Heart left ventricle (tissue), 13 donors: ENCODE results near the gene CDC27.

ENCODE experiments used
- POLR2A ChIP-seq, 2 donors: fragments of 450-650 bp; IDR thresholded peaks; one replicate each; pipeline ENCODE4 v1.6.1; 2017; ENCODE audit warnings: antibody characterized with exemption in 2 of 2, mild to moderate bottlenecking in 2 of 2, moderate library complexity in 2 of 2
- TF ChIP-seq, protein P1 (sequence below), 12 donors: fragments of 200-600 bp; sonication (generic) in 4 of 12; IDR thresholded peaks; one replicate each; pipeline versions ENCODE4 v1.5.0 to v1.8.0; 2018 to 2022; ENCODE audit warnings: antibody characterized with exemption in 12 of 12, mild to moderate bottlenecking in 5 of 12
- donor health status: ischemic (EF 13 %, LVEDD 7.1; RV severe dilation, severe dysfunction).
- donor health status: DM: no; HTN: yes; CAD: no.
- donor health status: DM: no; HTN: no; CAD: no.
- donor health status: ischemic (EF 25% LVEDD 6.9; RV normal size, moderate dysfunction).
- donor health status: ischemic (EF 25% LVEDD 5.7; RV mildly dilated, moderate dysfunction).
- donor health status: ischemic (EF 35%, LVEDD 5.7; RV mildly dilated, moderate dysfunction).
- donor health status: nonischemic (EF 11% LVEDD 7.7; RV severe dilation, severe dysfunction).
- donor health status: DM: yes; HTN: yes; CAD: no.
- donor health status: PGD.
- donor health status: ischemic (EF 29% LVEDD 5.4; RV normal size, mild dysfunction).
- donor health status: nonischemic (EF 23%, LVEDD 6.1; RV moderate dilation, normal function).

- TF ChIP-seq, protein P1, sequence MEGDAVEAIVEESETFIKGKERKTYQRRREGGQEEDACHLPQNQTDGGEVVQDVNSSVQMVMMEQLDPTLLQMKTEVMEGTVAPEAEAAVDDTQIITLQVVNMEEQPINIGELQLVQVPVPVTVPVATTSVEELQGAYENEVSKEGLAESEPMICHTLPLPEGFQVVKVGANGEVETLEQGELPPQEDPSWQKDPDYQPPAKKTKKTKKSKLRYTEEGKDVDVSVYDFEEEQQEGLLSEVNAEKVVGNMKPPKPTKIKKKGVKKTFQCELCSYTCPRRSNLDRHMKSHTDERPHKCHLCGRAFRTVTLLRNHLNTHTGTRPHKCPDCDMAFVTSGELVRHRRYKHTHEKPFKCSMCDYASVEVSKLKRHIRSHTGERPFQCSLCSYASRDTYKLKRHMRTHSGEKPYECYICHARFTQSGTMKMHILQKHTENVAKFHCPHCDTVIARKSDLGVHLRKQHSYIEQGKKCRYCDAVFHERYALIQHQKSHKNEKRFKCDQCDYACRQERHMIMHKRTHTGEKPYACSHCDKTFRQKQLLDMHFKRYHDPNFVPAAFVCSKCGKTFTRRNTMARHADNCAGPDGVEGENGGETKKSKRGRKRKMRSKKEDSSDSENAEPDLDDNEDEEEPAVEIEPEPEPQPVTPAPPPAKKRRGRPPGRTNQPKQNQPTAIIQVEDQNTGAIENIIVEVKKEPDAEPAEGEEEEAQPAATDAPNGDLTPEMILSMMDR (IDR thresholded peaks at IDR 0.05), result no peak
- no peak for TF ChIP-seq POLR2A (IDR thresholded peaks at IDR 0.05)
Observed at GRCh38 chr17:47220531-47220999, 31.5 kb upstream of the CDC27 start.
